HEK293 (cell line): Measurements from ENCODE around the gene SENP8.

Source experiments
- CTCF ChIA-PET: fragments of 350-600 bp; formaldehyde crosslinking; extraction: SDS; loops from one replicate; lab custom pipeline; 2021; ENCODE audit warnings: antibody characterized with exemption; lab: Yijun Ruan, JAX
- POLR2A ChIA-PET: fragments of 300-600 bp; formaldehyde crosslinking; extraction: SDS; loops from one replicate; lab custom pipeline; 2020; ENCODE audit warnings: antibody characterized with exemption, inconsistent platforms; lab: Yijun Ruan, JAX
- H3K27ac ChIP-seq: fragments of 200-500 bp; sonication (Bioruptor generic); 2 replicates; pipeline ENCODE4 v1.5.1; 2014; ENCODE audit warnings: low read depth, low read length, control low read depth, inconsistent platforms; ENCODE audit errors: extremely low read depth
- H3K36me3 ChIP-seq, 2 experiments: fragments of 200-500 bp in 1 of 2; sonication (Bioruptor generic) in 1 of 2; 1 replicate in 1 of 2; 2 replicates in 1 of 2; pipeline ENCODE4 v1.5.1; 2014 to 2017; ENCODE audit warnings: inconsistent platforms in 2 of 2, low read length in 2 of 2; ENCODE audit not compliant: control insufficient read depth in 2 of 2, insufficient read depth in 1 of 2
- H3K4me1 ChIP-seq: fragments of 200-500 bp; sonication (Bioruptor generic); 2 replicates; pipeline ENCODE4 v1.5.1; 2014; ENCODE audit warnings: mild to moderate bottlenecking, low read length, inconsistent platforms; ENCODE audit not compliant: control insufficient read depth, insufficient read depth
- H3K4me3 ChIP-seq: 2 replicates; pipeline ENCODE4 v1.5.1; 2011; ENCODE audit warnings: low read depth, mild to moderate bottlenecking, control low read depth, low read length, moderate library complexity
- H3K9me3 ChIP-seq: fragments of 200-500 bp; sonication (Bioruptor generic); 2 replicates; pipeline ENCODE4 v1.5.1; 2014; ENCODE audit warnings: low read depth, low read length, inconsistent platforms; ENCODE audit not compliant: control insufficient read depth, insufficient read depth
- IKZF3 ChIP-seq: fragments of 450-650 bp; IDR thresholded peaks from 2 replicates; pipeline ENCODE4 v1.5.0; 2018; ENCODE audit warnings: missing biosample characterization, mild to moderate bottlenecking, missing genetic modification characterization, moderate library complexity
- ZFHX2 ChIP-seq: fragments of 450-650 bp; formaldehyde crosslinking; conservative IDR thresholded peaks from 2 replicates; pipeline ENCODE4 v1.5.1; 2016; ENCODE audit warnings: missing biosample characterization, missing genetic modification characterization
- ZNF133 ChIP-seq: fragments of 450-650 bp; formaldehyde crosslinking; IDR thresholded peaks from 2 replicates; pipeline ENCODE4 v1.5.1; 2016; ENCODE audit warnings: missing biosample characterization, missing genetic modification characterization
- ZNF223 ChIP-seq: fragments of 450-650 bp; formaldehyde crosslinking; IDR thresholded peaks from 2 replicates; pipeline ENCODE4 v1.5.1; 2016; ENCODE audit warnings: missing biosample characterization, missing genetic modification characterization
- ZNF426 ChIP-seq: fragments of 450-650 bp; formaldehyde crosslinking; IDR thresholded peaks from 2 replicates; pipeline ENCODE4 v1.5.1; 2017; ENCODE audit warnings: missing biosample characterization, missing genetic modification characterization, mild to moderate bottlenecking, inconsistent platforms, moderate library complexity
- ZNF561 ChIP-seq: fragments of 450-650 bp; IDR thresholded peaks from 2 replicates; pipeline ENCODE4 v1.5.1; 2018; ENCODE audit warnings: missing biosample characterization, missing genetic modification characterization, borderline replicate concordance
- ZNF600 ChIP-seq: fragments of 450-650 bp; formaldehyde crosslinking; IDR thresholded peaks from 2 replicates; pipeline ENCODE4 v1.5.1; 2016; ENCODE audit warnings: missing biosample characterization, missing genetic modification characterization
- ZNF660 ChIP-seq: fragments of 450-650 bp; IDR thresholded peaks from 2 replicates; pipeline ENCODE4 v1.5.1; 2018; ENCODE audit warnings: missing biosample characterization, mild to moderate bottlenecking, missing genetic modification characterization
- TF ChIP-seq, protein P1 (sequence below): fragments of 450-650 bp; formaldehyde crosslinking; IDR thresholded peaks from 2 replicates; pipeline ENCODE4 v1.5.1; 2016; ENCODE audit warnings: missing biosample characterization, missing genetic modification characterization
- TF ChIP-seq, protein P2 (sequence below): fragments of 450-650 bp; formaldehyde crosslinking; IDR thresholded peaks from 2 replicates; pipeline ENCODE4 v1.5.1; 2016; ENCODE audit warnings: missing biosample characterization, missing genetic modification characterization
- TF ChIP-seq, protein P3 (sequence below): fragments of 450-650 bp; formaldehyde crosslinking; IDR thresholded peaks from 2 replicates; pipeline ENCODE4 v1.5.1; 2016; ENCODE audit warnings: missing biosample characterization, missing genetic modification characterization
- TF ChIP-seq, protein P4 (sequence below): fragments of 450-650 bp; formaldehyde crosslinking; IDR thresholded peaks from 2 replicates; pipeline ENCODE4 v1.5.1; 2016; ENCODE audit warnings: missing biosample characterization, missing genetic modification characterization

The SENP8 gene

DNA sequence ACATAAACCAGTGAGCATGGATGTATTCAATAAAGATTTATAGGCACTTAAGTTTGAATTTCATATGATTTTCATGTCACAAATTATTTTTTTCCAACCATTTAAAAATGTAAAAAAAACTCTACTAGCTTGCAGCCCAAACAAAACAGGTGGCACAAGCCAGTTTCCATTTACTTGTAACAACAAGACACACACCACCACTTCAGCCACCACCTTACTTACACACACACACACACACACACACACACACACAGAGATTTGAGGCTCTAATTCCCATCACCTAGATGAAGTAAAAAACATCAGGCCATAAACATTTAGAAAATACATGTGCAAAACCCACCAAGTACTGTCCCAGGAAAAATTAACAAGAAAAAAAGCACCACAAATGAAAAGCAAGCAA, 25.5 kb upstream of the SENP8 start:
- POLR2A ChIA-PET = no interaction called here
- Histone ChIP-seq H3K36me3 (peaks cover 0 to 3% of the 10 kb centered on the region in 2 experiments; a peak in 2 of 3 replicates), H3K4me3 (no peak overlapping the region), H3K4me1 (peaks cover 5% of the 10 kb centered on the region), H3K9me3 (no peaks in the 10 kb centered on the region; the same call in 1 of the 2 replicates), H3K27ac (no peak overlapping the region)
- CTCF ChIA-PET = interaction anchor here (0.9 to 1.6 kb wide), 2 partner anchors 18 to 706 kb away, joined by 3 read pairs; no protein-coding TSS in a partner anchor
- TF ChIP-seq ZNF561 (tag by site-specific recombination) (no peak), ZNF133 (tag by site-specific recombination) (peak; percentile 52; the same call in 1 of the 2 replicates)

DNA sequence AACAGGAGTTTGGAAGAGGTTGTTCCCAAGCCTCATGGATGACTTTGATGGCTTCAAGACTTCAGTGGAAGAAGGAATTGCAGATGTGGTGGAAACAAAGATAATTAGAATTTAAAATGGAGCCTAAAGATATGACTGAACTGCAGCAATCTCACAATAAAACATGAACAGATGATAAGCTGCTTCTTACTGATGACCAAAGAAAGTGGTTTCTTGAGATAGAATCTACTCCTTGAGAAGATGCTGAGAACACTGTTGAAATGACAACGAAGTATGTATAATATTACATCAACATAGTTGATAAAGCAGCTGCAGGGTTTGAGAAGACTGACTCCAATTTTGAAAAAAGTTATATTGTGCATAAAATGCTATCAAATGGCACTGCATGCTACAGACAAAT, 21.4 kb upstream of the SENP8 start:
- Histone ChIP-seq H3K4me1 (peaks cover 2% of the 10 kb centered on the region; the same call in 1 of the 2 replicates), H3K9me3 (no peaks in the 10 kb centered on the region; the same call in 1 of the 2 replicates), H3K36me3 (no peaks in the 10 kb centered on the region; a peak in 2 of 3 replicates), H3K4me3 (no peak overlapping the region), H3K27ac (no peak overlapping the region)
- CTCF ChIA-PET = no interaction called here
- TF ChIP-seq, protein P1, sequence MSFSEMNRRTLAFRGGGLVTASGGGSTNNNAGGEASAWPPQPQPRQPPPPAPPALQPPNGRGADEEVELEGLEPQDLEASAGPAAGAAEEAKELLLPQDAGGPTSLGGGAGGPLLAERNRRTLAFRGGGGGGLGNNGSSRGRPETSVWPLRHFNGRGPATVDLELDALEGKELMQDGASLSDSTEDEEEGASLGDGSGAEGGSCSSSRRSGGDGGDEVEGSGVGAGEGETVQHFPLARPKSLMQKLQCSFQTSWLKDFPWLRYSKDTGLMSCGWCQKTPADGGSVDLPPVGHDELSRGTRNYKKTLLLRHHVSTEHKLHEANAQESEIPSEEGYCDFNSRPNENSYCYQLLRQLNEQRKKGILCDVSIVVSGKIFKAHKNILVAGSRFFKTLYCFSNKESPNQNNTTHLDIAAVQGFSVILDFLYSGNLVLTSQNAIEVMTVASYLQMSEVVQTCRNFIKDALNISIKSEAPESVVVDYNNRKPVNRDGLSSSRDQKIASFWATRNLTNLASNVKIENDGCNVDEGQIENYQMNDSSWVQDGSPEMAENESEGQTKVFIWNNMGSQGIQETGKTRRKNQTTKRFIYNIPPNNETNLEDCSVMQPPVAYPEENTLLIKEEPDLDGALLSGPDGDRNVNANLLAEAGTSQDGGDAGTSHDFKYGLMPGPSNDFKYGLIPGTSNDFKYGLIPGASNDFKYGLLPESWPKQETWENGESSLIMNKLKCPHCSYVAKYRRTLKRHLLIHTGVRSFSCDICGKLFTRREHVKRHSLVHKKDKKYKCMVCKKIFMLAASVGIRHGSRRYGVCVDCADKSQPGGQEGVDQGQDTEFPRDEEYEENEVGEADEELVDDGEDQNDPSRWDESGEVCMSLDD = no peak
- TF ChIP-seq, protein P2, sequence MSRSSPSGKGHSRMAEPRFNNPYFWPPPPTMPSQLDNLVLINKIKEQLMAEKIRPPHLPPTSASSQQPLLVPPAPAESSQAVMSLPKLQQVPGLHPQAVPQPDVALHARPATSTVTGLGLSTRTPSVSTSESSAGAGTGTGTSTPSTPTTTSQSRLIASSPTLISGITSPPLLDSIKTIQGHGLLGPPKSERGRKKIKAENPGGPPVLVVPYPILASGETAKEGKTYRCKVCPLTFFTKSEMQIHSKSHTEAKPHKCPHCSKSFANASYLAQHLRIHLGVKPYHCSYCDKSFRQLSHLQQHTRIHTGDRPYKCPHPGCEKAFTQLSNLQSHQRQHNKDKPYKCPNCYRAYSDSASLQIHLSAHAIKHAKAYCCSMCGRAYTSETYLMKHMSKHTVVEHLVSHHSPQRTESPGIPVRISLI (tag by site-specific recombination) = no peak
- no peak for TF ChIP-seq ZNF426 (tag by site-specific recombination)
- TF ChIP-seq ZFHX2 (tag by site-specific recombination) = no peak
- no peak for TF ChIP-seq ZNF660 (tag by site-specific recombination)
- TF ChIP-seq, protein P3, sequence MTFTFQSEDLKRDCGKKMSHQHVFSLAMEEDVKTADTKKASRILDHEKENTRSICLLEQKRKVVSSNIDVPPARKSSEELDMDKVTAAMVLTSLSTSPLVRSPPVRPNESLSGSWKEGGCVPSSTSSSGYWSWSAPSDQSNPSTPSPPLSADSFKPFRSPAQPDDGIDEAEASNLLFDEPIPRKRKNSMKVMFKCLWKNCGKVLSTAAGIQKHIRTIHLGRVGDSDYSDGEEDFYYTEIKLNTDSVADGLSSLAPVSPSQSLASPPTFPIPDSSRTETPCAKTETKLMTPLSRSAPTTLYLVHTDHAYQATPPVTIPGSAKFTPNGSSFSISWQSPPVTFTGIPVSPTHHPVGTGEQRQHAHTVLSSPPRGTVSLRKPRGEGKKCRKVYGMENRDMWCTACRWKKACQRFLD (tag by site-specific recombination) = no peak
- TF ChIP-seq, protein P4, sequence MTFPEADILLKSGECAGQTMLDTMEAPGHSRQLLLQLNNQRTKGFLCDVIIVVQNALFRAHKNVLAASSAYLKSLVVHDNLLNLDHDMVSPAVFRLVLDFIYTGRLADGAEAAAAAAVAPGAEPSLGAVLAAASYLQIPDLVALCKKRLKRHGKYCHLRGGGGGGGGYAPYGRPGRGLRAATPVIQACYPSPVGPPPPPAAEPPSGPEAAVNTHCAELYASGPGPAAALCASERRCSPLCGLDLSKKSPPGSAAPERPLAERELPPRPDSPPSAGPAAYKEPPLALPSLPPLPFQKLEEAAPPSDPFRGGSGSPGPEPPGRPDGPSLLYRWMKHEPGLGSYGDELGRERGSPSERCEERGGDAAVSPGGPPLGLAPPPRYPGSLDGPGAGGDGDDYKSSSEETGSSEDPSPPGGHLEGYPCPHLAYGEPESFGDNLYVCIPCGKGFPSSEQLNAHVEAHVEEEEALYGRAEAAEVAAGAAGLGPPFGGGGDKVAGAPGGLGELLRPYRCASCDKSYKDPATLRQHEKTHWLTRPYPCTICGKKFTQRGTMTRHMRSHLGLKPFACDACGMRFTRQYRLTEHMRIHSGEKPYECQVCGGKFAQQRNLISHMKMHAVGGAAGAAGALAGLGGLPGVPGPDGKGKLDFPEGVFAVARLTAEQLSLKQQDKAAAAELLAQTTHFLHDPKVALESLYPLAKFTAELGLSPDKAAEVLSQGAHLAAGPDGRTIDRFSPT (tag by site-specific recombination) = no peak
- TF ChIP-seq, all 188 proteins: peak for 0
- POLR2A ChIA-PET = no interaction called here

DNA sequence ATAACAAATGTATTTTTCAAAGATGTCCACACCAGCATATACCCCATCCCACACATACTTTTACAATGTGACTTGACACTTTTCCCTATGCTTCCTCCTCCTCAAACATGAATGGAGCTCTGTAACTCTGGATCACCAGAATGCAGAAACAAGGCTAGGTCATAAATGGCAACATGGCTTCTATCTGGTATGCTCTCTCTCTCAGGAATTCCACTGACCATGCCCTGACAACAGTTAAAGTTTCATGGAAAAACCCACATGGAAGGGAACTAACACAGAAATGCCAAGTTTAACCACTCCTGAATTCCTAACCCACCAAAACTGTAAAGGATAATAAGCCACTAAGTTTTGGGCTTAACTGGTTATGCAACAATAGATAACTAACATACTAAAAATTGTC, 20.2 kb upstream of the SENP8 start:
- no peaks in the 10 kb centered on the region; a peak in 2 of 3 replicates for H3K36me3 ChIP-seq
- POLR2A ChIA-PET = no interaction called here
- H3K9me3 ChIP-seq = no peaks in the 10 kb centered on the region; the same call in 1 of the 2 replicates
- no peak overlapping the region for H3K4me3 ChIP-seq
- no peak overlapping the region for H3K27ac ChIP-seq
- H3K4me1 ChIP-seq = no peaks in the 10 kb centered on the region; the same call in 1 of the 2 replicates
- 0 out of 2 replicates have a peak, but pooled peaks have one; percentile 39 for TF ChIP-seq ZNF600
- TF ChIP-seq IKZF3 = 0 out of 2 replicates have a peak, but pooled peaks have one; percentile 10
- no peak for TF ChIP-seq ZNF223 (tag by site-specific recombination)
- CTCF ChIA-PET = interaction anchor here (0.7 to 1.2 kb wide), 2 partner anchors 9 to 405 kb away, joined by 3 read pairs; no protein-coding TSS in a partner anchor
